ENCODE results near the gene TAF6. TPM values are rescaled to one million over a fixed set of nuclear protein-coding genes. Genes with fewer than 3 reads are reported as not detected.
A peak's percentile ranks its signal among the peaks of the same experiment; 100 is the strongest.

The TAF6 gene
- total RNA-seq, 1 experiment from 2014 or later, result 56.2 TPM

DNA sequence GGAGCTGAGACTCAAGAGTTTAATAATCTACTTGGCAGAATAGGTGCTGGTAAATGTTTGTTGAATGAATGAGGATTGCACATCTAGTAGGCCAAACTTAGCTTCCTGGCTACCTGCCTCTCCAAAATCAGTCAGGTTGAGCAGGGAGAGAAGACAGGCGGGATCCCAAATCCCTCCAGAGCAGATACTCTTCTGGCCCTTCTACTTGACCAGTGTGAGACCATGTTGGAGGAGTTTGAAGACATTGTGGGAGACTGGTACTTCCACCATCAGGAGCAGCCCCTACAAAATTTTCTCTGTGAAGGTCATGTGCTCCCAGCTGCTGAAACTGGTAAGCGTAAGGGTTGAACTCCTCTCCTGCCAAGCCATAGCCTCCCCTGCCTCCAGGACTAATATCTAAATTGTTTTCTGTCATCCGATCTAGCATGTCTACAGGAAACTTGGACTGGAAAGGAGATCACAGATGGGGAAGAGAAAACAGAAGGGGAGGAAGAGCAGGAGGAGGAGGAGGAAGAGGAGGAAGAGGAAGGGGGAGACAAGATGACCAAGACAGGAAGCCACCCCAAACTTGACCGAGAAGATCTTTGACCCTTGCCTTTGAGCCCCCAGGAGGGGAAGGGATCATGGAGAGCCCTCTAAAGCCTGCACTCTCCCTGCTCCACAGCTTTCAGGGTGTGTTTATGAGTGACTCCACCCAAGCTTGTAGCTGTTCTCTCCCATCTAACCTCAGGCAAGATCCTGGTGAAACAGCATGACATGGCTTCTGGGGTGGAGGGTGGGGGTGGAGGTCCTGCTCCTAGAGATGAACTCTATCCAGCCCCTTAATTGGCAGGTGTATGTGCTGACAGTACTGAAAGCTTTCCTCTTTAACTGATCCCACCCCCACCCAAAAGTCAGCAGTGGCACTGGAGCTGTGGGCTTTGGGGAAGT is 5.4 kb upstream of the TAF6 start:
- no peak for DNase-seq (ENCODE audit: low spot score)

DNA sequence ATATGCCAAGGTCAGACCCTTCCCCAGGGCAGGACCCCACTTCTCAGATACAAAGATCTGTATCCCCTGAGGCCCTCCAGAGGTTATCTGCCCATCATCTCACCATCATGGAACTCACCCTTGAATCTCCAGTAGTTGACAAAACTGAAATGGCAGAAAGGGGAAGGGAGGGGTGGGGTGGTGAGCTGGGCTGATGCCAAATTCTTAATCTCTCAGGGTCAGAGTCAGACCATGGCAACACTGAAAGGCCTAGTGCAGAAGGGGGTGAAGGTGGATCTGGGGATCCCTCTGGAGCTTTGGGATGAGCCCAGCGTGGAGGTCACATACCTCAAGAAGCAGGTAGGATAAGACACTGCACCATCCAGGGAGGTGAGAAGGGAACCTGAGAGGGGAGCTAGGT is 3.4 kb upstream of the TAF6 start:
- DNase-seq (ENCODE audit: low spot score), result no peak

DNA sequence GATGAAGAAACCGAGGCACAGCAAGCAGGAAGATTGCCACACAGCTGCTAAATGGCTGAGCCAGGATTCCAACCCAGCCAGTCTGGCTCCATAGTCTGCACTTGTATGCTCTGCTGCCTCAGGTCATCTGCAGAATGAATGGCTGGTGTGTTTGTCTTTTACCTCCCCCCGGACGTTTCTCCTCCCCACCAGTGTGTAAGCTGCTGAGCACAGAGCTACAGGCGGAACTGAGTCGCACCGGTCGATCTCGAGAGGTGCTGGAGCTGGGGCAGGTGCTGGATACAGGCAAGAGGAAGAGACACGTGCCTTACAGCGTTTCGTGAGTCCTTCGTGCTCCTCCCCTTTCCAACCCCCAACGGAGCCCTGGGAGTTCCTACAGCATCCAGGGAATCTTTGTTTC is 2.9 kb upstream of the TAF6 start:
- DNase-seq (ENCODE audit: low spot score), result no peak

DNA sequence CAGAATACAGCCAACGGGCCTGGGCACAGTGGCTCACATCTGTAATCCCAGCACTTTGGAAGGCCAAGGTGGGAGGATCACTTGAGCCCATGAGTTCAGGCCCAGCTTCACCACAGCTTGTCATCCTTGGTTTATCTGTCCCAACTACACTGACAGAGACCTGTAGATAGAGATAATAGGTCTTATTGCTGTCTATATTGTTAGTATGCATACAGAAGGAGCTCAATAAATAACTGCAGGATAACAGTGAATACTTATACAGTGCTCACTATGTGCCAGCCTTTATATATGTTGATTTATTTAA is 1.5 kb upstream of the TAF6 start:
- DNase-seq (ENCODE audit: low spot score), result no peak

DNA sequence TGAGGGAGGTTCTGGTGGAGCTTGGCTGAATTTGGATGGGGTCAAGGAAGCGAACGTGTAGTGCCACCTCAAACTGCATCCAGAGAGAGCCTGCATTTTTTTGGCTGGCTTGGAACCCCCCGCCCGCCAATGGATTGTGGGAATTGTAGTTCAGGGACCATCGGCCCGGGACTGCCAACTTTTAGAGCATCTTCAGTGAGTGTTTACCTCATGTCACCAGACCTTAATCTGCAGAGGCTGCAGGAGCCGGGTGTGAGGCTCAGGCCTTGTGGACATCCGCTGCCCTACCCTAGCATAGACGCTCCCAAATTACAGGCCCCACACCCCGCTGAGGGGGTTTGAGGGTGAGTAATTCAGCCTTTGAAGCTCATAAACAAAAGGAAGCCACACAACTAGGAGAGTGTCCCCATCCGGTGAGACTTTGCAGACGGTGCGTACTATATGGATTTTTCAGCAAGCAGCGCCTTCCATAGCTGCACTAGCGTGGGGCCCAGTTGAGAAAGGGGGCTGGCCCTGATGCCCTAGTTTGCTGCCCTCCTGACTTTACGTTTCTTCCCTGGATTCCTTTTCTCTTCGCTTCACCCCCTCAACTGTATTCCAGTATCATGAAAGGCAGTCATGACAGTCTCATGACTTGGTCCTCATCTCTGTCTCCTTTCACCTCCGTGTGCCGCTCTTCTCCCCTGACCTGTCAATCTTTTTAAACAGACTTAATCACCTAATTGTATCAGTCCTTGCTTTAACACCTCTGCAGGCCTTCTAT is 993 bp upstream of the TAF6 start:
- DNase-seq (ENCODE audit: low spot score), result peak; percentile 63

DNA sequence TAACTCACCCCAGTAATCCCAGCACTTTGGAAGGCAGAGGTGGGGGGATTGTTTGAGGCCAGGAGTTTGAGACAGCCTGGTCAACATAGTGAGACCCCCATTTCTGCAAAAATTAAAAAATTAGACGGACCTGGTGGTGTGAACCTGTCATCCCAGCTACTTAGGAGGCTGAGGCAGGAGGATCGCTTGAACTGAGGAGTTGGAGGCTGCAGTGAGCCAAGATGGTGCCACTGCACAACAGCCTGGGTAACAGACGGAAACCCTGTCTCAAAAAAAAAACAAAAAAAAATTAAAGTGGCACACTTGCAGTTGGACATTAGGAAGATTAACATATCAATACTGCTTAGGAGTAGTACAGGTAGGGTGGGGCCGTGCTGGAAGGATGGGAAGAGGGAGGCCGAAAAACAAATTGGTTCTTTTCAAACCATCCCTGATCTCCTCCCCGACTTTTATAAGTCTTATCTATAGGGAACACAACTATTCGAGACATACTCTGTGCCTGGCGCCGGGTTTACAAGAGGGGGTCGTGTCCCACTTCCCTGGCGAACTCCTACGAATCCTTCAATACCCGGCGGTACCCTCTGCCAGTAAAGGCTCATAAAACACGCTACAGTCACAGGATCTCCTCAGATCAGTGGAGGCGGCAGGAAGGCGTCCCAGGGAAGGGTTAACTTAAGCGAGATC is 628 bp downstream of the TAF6 start:
- DNase-seq (ENCODE audit: low spot score), result no peak

DNA sequence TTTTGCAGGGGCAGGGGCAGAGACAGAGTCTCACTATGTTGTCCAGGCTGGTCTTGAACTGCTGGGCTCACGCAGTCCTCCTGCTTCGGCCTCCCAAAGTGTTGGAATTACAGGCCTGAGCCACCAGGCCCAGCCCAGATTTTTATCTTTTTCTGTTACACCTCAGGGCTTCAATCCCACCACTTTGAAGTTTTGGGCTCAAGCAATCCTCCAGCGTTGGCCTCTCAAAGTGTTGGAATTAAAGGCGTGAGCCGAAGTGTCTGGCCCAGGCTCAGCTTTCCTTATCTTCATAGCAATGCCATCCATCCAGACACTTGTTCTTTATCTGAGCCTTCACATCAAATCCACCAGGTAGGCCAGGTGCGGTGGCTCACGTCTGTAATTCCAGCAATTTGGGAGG is 4.1 kb downstream of the TAF6 start:
- DNase-seq (ENCODE audit: low spot score), result no peak

DNA sequence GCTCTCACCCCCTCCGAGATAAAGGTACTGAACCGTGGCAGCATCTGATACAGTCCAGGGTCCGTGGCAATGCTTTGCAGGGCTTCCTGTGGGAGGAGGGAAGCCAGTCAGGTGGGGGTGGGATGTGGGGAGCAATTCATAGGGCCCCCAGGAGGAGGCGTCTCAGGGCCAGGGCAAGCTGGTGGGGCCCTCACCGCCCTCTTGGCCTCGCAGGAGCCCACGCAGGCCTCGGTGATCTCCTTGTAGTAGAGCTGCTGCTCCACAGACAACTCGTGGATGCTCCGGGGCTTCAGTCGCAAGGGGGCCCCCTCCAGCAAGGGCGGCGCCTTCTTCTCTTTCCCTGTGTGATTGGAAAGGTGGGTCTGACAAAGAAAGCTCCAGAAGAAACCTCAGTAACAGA is 7.2 kb downstream of the TAF6 start:
- no peak for DNase-seq (ENCODE audit: low spot score)

DNA sequence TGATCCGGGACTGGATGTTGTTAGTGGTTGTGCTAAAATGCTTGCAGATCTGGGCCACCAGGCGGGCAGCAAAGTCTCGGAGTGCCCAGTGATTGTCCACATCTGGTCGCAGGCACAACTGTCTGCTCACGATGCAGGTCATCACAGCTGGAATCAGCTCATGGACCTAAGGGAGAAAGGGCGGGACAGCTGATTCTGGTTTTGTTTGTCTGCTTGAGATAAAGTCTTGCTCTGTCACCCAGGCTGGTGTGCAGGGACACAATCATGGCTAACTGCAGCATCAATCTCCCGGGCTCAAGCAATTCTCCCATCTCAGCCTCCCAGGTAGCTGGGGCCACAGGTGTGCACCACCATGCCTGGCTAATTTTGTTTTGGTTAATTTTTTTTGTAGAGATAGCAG is 8.0 kb downstream of the TAF6 start:
- DNase-seq (ENCODE audit: low spot score), result no peak

DNA sequence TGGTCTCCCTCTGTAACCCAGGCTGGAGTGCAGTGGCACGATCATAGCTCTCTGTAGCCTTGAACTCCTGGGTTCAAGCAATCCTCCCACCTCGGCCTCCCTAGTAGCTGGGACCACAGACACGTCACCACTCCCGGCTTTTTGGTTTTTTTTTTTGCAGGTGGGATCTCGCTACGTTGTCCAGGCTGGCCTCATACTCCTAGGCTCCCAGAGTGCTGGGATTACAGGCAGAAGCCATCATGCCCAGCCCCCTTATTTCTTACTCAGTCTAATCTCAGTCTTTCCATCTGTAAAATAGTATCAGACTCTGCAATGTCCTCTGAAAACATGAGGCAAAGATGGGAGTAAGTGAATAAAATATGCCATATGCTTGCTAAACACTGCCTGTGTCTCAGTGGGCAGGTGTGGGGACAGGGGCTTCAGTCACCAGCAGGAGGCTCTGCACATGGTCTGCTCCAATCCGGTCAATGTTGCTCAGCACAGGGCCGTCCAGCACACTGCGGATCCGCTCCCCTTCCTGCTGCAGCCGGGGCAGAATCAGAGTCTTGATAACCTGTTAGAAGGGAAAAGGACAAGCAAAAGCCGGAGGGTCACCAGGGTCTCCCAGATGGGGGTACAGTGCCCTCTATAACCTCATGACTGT is 9.5 kb downstream of the TAF6 start:
- no peak for DNase-seq (ENCODE audit: low spot score)

DNA sequence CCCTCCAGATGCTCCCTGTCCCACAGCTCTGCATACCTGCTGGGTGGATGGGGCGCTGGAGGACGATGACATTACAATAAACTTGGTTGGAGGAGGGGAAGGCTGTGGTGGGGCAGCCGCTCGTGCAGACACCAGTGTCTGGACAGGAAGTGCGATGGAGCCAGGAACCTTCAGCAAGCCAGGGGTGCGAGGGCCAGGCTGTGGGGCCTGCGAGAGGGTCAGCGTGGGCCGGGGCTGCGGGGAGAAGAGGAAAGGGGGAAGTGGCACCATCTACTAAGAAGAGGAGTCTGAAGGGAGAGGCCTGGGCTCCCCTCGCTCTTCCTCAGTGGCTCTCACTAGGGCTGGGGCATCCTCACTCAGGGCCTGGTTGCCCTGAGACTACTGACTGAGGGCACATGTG is 11.3 kb downstream of the TAF6 start:
- DNase-seq (ENCODE audit: low spot score), result no peak

DNA sequence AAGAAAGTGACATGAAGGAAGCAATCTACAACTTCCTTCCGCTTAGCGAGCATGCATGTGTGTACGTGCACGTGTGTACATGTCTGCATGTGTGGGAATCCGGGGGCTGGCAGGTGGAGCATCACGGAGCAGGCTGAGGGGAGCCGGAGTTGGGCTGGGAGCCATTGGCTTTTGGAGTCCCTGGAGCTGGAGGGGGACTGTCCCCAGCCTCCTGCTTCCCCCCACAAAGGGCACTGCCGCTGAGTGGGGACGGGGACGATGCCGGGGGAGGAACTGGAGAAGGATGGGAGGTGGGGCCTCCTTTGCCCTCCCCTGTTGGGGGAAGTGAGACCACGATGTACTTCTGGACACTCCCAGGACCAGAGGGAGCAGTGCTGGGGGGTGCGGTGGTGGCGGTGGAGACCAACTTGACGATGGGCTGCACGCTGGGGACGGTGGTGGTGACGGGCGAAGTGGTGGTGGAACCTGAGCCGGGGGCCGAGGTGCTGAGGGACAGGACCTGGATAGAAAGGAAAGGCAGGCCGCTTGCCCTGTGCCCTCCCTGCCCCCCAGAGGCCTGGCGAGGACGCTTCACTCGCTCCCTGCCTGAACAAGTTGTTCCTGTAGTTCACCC is 11.9 kb downstream of the TAF6 start:
- no peak for DNase-seq (ENCODE audit: low spot score)

DNA sequence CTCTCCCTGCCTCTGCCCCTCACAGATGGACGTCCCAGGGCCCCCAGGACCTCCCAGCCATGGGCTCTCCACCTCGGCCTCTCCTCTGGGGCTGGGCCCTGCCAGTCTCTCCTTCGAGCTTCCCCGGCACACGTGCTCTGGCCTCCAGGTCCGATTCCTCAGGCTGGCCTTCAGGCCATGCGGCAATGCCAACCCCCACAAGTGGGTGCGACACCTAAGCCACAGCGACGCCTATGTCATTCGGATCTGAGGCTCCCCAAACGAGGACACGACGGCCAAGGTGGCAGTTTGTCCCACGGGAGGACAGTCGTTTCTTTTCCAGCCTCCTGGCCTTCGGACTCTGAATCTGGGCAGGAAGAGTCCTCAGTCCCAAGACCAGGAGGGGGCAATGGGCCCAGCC is 12.5 kb downstream of the TAF6 start:
- DNase-seq (ENCODE audit: low spot score), result no peak

DNA sequence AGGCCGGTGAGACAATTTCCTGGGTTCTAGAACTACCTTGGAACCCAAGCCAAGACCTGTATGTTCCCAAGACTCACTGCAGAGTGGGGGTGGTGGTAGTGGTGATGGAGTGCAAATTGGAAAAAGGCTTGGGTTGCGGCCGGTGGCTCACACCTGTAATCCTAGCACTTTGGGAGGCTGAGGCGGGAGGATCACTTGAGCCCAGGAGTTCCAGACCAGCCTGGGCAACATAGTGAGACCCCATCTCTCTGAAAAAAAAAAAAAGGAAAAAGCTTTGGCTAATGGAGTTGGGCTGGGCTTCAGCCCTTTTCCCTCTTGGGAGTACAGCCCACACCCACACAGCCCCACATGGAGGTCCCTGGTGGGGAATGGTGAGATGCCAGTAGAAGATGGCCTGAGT is 13.6 kb downstream of the TAF6 start:
- no peak for DNase-seq (ENCODE audit: low spot score)

DNA sequence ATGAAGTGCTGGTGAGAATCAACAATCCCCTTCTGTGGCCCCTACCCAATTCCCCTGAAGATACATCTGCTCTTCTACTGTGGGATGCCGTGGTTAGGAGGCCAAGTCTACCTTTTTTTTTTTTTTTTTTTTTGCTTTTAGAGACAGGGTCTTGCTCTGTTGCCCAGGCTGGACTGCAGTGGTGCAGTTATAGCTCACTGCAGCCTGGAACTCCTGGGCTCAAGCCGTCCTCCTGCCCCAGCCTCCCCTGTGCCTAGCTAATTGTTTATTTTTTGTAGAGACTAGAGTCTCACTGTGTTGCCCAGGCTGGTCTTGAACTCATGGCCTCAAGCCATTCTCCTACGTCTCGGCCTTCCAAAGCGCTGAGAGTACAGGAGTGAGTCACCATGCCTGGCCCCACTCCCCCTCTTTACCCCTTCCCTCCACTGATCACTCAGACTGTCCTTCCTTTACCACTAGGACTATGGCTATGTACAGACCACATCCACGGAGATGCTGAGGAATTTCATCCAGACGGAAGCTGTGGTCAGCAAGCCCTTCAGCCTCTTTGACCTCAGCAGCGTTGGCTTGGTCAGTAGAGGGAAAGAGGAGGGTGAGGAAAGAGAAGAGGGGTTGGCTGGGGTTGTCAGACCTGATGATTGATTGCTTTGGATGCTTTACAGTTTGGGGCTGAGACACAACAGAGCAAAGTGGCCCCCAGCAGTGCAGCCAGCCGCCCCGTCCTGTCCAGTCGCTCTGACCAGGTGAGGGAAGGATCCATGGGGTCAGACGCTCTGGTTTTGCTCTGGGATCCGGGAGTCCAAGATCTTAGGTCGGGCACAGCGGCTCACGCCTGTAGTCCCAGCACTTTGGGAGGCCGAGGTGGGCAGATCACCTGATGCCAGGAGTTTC is 16.0 kb downstream of the TAF6 start:
- DNase-seq (ENCODE audit: low spot score), result peak; percentile 99

DNA sequence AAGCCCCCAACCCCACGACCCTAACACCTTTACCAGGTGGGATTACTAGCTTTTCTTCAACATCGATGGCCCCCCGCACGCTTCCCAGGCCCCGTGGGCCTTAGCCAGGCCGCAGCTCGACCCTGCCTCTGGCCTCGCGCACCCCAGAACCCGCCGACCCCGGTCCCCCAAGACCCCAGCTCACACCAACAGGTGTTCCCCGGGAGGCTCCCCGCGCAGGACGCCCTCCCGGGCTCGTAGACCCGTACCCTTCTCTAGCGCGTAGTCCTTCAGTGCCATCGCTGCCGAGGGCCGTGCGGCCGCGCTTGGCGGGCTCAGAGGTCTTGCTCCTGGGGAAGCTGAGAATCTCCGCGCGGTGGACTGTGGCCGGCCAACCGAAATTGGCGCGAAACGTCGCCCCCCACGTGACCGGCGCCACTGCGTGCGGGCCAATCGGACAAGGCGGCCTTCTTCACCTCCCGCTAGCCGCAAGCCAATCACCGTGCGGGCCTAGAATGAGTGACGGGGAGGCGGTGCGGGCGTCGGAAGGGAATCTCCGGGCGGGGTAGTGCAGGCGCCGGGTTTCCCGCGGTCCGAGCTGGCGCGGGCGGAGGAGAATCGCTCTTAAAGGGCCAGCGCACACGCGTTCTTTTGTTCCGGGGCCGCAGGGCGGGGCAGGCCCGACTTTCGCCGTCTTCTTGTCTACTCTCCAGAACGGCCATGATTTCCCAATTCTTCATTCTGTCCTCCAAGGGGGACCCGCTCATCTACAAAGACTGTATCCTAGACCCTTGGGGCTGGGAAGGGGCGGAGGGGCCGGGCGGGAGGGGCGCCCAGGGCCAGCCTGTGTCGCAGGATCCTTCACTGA is 17.9 kb downstream of the TAF6 start, which contains the start of the genes AP4M1 and MCM7:
Gene AP4M1, plus strand, starts transcription at position 628 of the 847 bp plus-strand sequence. Its CDS starts 72 bp downstream, at position 700.
Gene MCM7, minus strand, starts transcription at position 382 of the 847 bp plus-strand sequence. Its CDS starts 103 bp downstream, at position 279.
- DNase-seq (ENCODE audit: low spot score), result peak; percentile 97

DNA sequence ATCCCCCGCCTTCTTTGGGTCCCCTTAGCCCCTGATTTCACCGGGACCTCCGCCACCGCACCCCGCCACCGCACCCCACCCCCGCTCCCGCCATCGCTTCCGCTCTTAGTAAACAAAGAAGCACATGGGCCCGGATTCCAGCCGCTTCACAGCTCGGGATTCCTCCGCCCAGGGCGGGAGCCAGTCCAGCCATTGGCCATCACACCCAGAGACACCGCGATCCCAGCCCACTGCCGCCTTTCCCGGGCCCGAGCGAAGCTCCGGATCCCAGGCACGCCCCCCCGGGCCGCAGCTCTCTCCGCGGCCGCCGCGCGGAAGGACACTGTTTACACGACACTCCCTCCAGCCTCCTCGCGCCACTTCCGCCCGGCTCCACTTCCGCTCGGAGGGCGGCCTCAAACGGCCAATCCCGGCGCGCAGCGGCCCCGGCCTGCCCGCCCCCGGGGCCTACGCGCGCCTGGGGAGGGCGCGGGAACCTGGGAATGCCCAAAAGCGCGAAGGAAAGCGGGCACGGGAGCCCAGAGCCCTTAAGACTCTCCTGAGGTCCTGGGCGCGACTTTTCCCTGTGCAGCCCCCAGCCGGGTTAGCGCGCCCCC is 18.6 kb downstream of the TAF6 start:
- peak; percentile 85 for DNase-seq (ENCODE audit: low spot score)

DNA sequence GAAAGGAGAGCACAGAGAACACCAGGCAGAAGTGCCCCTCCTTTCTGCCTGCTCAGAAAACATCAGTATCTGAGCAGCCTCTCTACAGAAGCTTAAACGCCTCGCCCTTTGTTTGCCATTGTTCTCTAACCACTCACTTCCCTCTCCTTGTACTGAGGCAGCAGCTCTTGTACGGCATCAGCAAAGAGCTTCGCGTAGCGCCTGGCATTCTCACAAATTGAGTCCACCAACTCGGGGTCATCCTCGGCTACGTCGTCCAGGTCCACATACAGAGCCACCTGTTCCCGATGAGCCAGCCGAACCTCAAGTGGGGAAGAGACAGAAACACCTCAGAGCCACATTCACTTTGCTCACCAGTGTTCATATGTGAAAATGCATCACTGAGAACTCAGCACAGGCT is 19.7 kb downstream of the TAF6 start:
- DNase-seq (ENCODE audit: low spot score), result no peak

DNA sequence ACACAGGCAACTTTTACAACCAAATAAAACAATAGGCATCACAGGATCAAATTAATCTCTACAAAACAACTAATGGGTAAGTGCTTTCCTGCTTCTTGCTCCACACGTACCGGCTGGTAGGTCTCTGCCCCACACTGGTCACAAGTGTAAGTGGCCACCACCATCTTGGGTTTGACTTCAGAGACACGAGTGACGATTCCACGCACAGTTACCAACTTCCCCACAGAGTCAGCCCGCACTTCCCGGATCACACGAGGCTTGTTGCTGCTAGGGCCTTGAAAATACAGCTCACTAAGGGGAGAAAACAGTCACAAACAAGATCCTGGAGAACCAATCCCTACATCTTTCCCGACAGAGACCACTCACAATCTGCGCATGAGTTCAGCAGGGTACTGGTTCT is 20.2 kb downstream of the TAF6 start:
- no peak for DNase-seq (ENCODE audit: low spot score)
